BLaER1 (cell line): ENCODE results near the gene CATSPERE.
"Not testable (repeated sequence)": the region's sequence is repeated elsewhere in the genome, so short reads cannot be mapped to it uniquely, and the experiment has no call there.

Source experiments
- H3K27ac ChIP-seq: shearing (Covaris generic); formaldehyde crosslinking; 2 replicates; pipeline ENCODE4 v1.8.1; 2022
- H3K27me3 ChIP-seq: shearing (Covaris generic); formaldehyde crosslinking; 2 replicates; pipeline ENCODE4 v1.8.1; 2022
- H3K36me3 ChIP-seq: shearing (Covaris generic); formaldehyde crosslinking; 2 replicates; pipeline ENCODE4 v1.8.1; 2022
- H3K4me1 ChIP-seq: shearing (Covaris generic); formaldehyde crosslinking; 2 replicates; pipeline ENCODE4 v1.8.1; 2022
- H3K4me2 ChIP-seq: shearing (Covaris generic); formaldehyde crosslinking; 2 replicates; pipeline ENCODE4 v1.8.1; 2022
- H3K4me3 ChIP-seq: shearing (Covaris generic); formaldehyde crosslinking; 2 replicates; pipeline ENCODE4 v1.8.1; 2022
- H3K9ac ChIP-seq: shearing (Covaris generic); formaldehyde crosslinking; 2 replicates; pipeline ENCODE4 v1.8.1; 2022
- H3K9me3 ChIP-seq: shearing (Covaris generic); formaldehyde crosslinking; 2 replicates; pipeline ENCODE4 v1.8.1; 2022
- H4K20me1 ChIP-seq: shearing (Covaris generic); formaldehyde crosslinking; 2 replicates; pipeline ENCODE4 v1.8.1; 2022
- Cebpa-rat ChIP-seq: shearing (Covaris generic); IDR thresholded peaks from 2 replicates; pipeline ENCODE4 v1.8.1; 2022

CATSPERE gene

DNA sequence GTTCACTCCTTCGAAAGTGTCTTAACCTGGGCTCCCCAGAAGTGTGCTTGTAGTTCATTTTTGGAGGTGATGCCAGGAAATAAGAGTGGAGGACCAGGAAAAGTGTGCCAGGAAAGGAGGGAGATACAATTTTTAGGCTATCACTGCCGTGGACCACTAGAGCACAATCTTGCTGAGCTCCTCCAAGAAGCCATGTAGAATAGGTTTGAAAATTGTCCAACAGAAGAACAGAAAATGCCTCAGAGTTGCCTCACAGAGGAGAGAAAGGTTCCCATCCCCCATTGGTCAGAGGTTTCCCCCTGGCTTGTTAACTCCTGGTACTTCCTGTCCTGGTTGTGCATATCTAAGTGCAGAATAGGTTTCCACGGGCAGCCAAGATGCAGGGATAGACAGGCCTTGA, 41.6 kb downstream of the CATSPERE start:
- TF ChIP-seq Cebpa-rat, result no peak
- no peak overlapping the region for H3K9ac ChIP-seq
- H3K27ac ChIP-seq, result no peak overlapping the region
- H3K27me3 ChIP-seq, result no peaks in the 10 kb centered on the region
- H3K36me3 ChIP-seq, result no peaks in the 10 kb centered on the region
- no peaks in the 10 kb centered on the region for H3K4me1 ChIP-seq
- peaks cover 16% of the 10 kb centered on the region for H3K9me3 ChIP-seq
- H3K4me2 ChIP-seq, result no peak overlapping the region
- no peak overlapping the region for H3K4me3 ChIP-seq
- H4K20me1 ChIP-seq, result no peaks in the 10 kb centered on the region

DNA sequence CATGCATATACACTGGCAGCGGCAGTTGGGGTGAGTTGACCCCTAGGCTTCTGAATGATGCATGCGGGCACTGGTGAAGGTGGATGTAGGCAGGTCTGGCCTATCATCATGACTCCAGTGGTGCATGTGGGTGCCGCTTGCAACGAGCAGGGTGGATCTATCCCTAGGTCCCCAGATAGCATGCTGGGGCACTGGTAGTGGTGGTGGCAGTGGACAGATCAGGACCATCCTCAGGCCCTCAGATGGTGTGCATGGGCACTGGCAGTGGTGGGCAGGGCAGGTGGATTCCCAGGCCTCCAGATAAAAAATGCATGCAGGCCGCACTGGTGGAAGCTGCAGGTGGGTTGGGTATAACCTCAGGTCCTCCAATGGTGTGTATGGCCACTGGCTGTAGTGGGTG, 52.4 kb downstream of the CATSPERE start:
- Histone ChIP-seq H3K4me1 (no peaks in the 10 kb centered on the region), H3K9me3 (peaks cover 21% of the 10 kb centered on the region), H4K20me1 (no peaks in the 10 kb centered on the region), H3K9ac (no peak overlapping the region), H3K4me3 (no peak overlapping the region), H3K27ac (no peak overlapping the region), H3K4me2 (no peak overlapping the region), H3K36me3 (no peaks in the 10 kb centered on the region), H3K27me3 (no peaks in the 10 kb centered on the region)
- no peak for TF ChIP-seq Cebpa-rat

DNA sequence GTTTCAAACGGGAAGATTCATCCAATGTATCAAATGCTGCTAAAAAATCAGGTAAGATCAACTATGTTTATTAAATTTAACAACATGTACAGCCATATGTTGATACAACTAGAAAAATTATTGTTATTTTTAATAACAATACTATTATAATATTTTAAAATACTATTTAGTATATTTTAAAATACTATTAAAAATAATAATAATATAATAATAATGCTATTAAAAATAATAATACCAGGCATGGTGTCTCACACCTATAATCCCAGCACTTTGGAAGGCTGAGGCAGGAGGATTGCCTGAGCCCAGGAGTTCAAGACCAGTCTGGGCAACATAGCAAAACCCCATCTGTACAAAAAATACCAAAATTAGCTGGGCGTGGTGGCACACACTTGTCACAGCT, 54.6 kb downstream of the CATSPERE start:
- Histone ChIP-seq H3K9ac (no peak overlapping the region), H3K4me2 (no peak overlapping the region), H4K20me1 (no peaks in the 10 kb centered on the region), H3K9me3 (peaks cover 21% of the 10 kb centered on the region), H3K27me3 (no peaks in the 10 kb centered on the region), H3K27ac (no peak overlapping the region), H3K4me1 (no peaks in the 10 kb centered on the region), H3K4me3 (no peak overlapping the region), H3K36me3 (no peaks in the 10 kb centered on the region)
- TF ChIP-seq Cebpa-rat, result no peak

DNA sequence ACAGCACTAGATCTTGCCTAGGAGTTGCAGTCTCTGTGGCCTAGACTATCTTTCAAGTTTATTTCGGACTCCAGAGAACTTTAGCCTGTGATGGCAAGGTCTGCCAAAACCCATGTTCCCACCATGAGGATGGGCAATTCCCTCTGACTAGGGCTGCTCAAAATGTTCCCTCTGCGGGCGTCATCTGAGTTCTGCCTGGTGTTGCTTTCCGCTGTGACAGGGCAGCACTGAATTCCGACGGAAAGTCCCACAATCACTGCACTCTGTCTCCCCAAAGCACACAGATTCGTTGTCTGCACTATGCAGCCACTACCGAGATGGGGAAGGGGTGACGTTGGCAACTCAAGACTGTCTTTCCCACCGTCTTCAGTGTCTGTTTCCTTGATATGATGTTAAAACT, 75.2 kb downstream of the CATSPERE start:
- H3K36me3 ChIP-seq, result no peaks in the 10 kb centered on the region
- no peaks in the 10 kb centered on the region for H3K27me3 ChIP-seq
- H3K4me2 ChIP-seq, result no peak overlapping the region
- H3K4me1 ChIP-seq, result no peaks in the 10 kb centered on the region
- TF ChIP-seq Cebpa-rat, result no peak
- H3K9me3 ChIP-seq, result no peaks in the 10 kb centered on the region
- no peak overlapping the region for H3K27ac ChIP-seq
- H3K9ac ChIP-seq, result no peak overlapping the region
- no peaks in the 10 kb centered on the region for H4K20me1 ChIP-seq
- no peak overlapping the region for H3K4me3 ChIP-seq

DNA sequence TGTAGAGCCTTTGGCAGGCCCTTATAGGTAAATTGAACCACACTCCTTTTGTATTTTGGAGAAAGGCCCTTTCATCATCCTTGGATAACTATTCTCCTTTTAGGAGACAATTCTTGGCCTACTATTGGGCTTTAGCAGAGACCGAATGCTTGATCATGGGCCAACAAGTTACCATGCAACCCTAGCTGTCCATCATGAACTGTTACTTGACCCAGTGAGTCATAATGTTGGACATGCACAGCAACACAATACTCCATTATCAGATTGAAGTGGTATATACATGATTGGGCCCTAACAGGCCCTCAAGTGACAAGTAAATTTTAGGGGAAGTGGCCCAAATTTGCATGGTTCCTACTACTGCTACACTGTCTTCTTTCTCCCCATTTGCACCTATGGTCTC, 84.4 kb downstream of the CATSPERE start:
- H3K4me2 ChIP-seq, result no peak overlapping the region
- no peaks in the 10 kb centered on the region for H3K27me3 ChIP-seq
- no peaks in the 10 kb centered on the region for H3K36me3 ChIP-seq
- peaks cover 15% of the 10 kb centered on the region for H3K9me3 ChIP-seq
- no peaks in the 10 kb centered on the region for H3K4me1 ChIP-seq
- no peaks in the 10 kb centered on the region for H4K20me1 ChIP-seq
- no peak overlapping the region for H3K27ac ChIP-seq
- H3K4me3 ChIP-seq, result no peak overlapping the region
- no peak overlapping the region for H3K9ac ChIP-seq
- TF ChIP-seq Cebpa-rat, result no peak

DNA sequence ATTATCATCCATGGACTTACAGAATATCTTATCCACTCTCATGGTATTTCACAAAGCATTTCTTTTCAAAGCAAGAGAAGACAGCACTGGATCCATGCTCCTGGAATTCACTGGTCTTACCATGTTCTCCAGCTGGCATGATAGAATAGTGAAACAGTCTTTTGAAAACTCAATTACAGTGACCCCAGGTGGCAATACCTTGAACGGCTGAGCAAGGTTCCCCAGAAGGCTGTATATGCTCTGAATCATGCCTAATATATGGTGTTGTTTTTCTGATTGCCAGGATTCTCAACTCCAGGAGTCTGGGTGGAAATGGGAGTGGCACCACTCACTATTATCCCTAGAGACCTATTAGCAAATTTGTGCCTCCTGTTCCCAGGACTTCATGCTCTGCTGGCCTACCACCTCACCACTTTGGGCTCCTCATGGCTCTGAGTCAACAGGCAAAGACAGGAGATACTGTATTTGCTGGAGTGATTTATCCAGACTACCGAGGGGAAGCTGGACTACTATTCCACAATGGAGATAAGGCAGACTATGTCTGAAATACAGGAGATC, 87.6 kb downstream of the CATSPERE start:
- Histone ChIP-seq H3K27me3 (no peaks in the 10 kb centered on the region), H3K4me2 (no peak overlapping the region), H3K4me3 (no peak overlapping the region), H3K36me3 (no peaks in the 10 kb centered on the region), H3K9me3 (peaks cover 15% of the 10 kb centered on the region), H3K4me1 (no peaks in the 10 kb centered on the region), H4K20me1 (no peaks in the 10 kb centered on the region), H3K9ac (no peak overlapping the region), H3K27ac (no peak overlapping the region)
- TF ChIP-seq Cebpa-rat, result no peak

DNA sequence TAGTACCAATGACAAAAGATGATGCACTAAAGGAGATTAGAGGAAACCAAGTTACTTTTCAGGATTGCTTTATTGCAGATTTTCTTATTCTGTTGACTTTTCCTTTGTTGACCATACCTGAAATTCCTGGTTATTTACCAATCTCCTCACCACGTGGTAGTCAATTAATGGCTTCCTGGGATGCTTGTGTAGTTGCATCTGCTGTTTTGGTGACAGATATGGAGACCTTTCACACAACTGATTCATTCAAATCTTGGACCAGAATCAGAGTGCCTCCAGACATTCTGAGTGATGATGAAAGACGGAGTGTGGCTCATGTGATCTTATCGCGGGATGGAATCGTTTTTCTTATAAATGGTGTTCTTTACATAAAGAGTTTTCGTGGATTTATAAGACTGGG, 91.3 kb downstream of the CATSPERE start:
- Histone ChIP-seq H3K9ac (no peak overlapping the region), H3K9me3 (peaks cover 17% of the 10 kb centered on the region), H3K4me3 (no peak overlapping the region), H3K36me3 (no peaks in the 10 kb centered on the region), H4K20me1 (no peaks in the 10 kb centered on the region), H3K27me3 (no peaks in the 10 kb centered on the region), H3K4me2 (no peak overlapping the region), H3K4me1 (no peaks in the 10 kb centered on the region), H3K27ac (no peak overlapping the region)
- no peak for TF ChIP-seq Cebpa-rat

DNA sequence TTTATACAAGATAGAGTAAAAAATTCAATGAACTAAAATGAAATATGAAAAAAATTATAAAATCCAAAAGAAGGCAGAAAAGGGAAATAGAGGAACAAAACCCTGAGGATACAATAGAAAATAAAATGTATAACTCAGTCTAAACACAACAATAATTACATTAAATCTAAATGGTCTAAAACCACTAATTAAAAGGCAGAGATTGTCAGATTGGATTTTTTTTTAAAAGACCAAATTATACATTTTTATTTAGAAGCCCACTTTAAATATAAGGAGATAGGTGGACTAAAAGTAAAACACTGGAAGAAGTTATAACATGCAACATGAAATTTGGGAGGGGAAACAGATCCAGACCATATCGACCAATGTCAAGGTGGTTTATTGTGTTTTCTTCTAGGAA, 95.2 kb downstream of the CATSPERE start:
- H3K36me3 ChIP-seq, result no peaks in the 10 kb centered on the region
- H3K4me3 ChIP-seq, result no peak overlapping the region
- TF ChIP-seq Cebpa-rat, result no peak
- no peaks in the 10 kb centered on the region for H4K20me1 ChIP-seq
- H3K9me3 ChIP-seq, result peaks cover 23% of the 10 kb centered on the region
- no peaks in the 10 kb centered on the region for H3K4me1 ChIP-seq
- H3K27me3 ChIP-seq, result no peaks in the 10 kb centered on the region
- no peak overlapping the region for H3K27ac ChIP-seq
- no peak overlapping the region for H3K9ac ChIP-seq
- no peak overlapping the region for H3K4me2 ChIP-seq

DNA sequence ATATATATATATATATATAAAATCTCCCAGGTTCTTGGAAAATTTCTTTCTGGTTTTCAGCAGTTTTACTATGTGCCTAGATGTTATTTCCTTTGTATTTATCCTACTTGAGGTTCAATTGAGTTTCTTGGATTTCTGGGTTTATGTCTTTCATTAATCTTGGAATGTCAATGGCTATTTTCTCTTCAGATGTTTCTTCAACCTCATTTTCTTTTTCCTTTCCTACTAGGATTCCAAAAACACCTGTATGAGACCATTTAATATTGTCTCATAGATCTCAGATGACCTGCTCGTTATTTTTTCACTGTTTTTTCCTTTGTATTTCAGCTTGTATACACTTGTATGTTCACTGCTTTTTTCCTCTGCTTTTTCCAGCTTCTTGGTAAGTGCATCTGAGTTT, 96.5 kb downstream of the CATSPERE start:
- no peak overlapping the region for H3K4me3 ChIP-seq
- no peak overlapping the region for H3K9ac ChIP-seq
- H3K27ac ChIP-seq, result no peak overlapping the region
- H4K20me1 ChIP-seq, result no peaks in the 10 kb centered on the region
- H3K9me3 ChIP-seq, result peaks cover 23% of the 10 kb centered on the region
- H3K4me1 ChIP-seq, result no peaks in the 10 kb centered on the region
- H3K4me2 ChIP-seq, result no peak overlapping the region
- H3K36me3 ChIP-seq, result no peaks in the 10 kb centered on the region
- no peak for TF ChIP-seq Cebpa-rat
- no peaks in the 10 kb centered on the region for H3K27me3 ChIP-seq

DNA sequence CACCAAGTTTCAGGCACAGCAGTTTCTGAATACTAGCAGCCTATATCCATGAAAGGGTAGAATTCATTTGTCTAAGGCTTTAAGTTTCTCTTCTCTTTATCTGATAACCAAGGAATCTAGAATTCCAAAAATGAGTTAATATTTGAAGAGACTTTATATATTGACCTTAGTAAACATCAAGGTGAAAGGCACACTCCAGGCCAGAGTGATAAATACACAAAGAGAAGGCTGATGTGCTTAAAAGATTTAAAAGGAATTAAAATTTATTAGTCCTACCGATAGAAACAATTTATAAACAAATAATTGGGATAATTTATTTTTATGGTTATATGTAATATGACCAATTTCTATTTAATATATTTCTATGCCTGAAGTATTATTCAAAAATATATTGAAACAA, 98.5 kb downstream of the CATSPERE start:
- H4K20me1 ChIP-seq, result no peaks in the 10 kb centered on the region
- no peak for TF ChIP-seq Cebpa-rat
- no peak overlapping the region for H3K27ac ChIP-seq
- H3K9ac ChIP-seq, result no peak overlapping the region
- H3K4me1 ChIP-seq, result no peaks in the 10 kb centered on the region
- H3K4me2 ChIP-seq, result no peak overlapping the region
- H3K36me3 ChIP-seq, result no peaks in the 10 kb centered on the region
- H3K9me3 ChIP-seq, result peaks cover 31% of the 10 kb centered on the region
- no peaks in the 10 kb centered on the region for H3K27me3 ChIP-seq
- H3K4me3 ChIP-seq, result no peak overlapping the region

DNA sequence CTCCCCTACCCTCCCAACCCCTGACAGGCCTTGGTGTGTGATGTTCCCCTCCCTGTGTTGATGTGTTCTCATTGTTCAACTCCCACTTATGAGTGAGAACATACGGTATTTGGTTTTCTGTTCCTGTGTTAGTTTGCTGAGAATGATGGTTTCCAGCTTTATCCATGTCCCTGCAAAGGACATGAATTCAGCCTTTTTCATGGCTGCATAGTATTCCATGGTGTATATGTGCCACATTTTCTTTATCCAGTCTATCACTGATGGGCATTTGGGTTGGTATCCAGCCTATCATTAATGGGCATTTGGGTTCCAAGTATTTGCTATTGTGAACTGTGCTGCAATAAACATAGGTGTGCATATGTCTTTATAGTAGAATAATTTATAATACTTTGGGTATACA, 101.8 kb downstream of the CATSPERE start:
- H3K9me3 ChIP-seq, result peaks cover 14% of the 10 kb centered on the region
- not testable (repeated sequence) for H3K27me3 ChIP-seq, H3K4me2 ChIP-seq, H3K36me3 ChIP-seq, H3K9ac ChIP-seq, H3K27ac ChIP-seq, H3K4me1 ChIP-seq, H3K4me3 ChIP-seq, H4K20me1 ChIP-seq
